GM12892 (cell line): ENCODE data around the gene P2RX5.

Experiments
- POLR2A ChIP-seq: IDR thresholded peaks from 2 replicates; pipeline ENCODE4 v1.6.1; 2011; ENCODE audit warnings: low read depth, low read length, control low read depth
- POLR2AphosphoS5 ChIP-seq: IDR thresholded peaks from 2 replicates; pipeline ENCODE4 v1.6.1; 2011; ENCODE audit warnings: low read depth, low read length, control low read depth

GRCh38 chr17:3740611-3741073, 44.7 kb upstream of the P2RX5 start:
- TF ChIP-seq POLR2A (no peak), POLR2AphosphoS5 (no peak)
